Liver (tissue), 3 donors: ENCODE data around the gene RNGTT.

ENCODE experiments used
- GABPA ChIP-seq, 2 donors: IDR thresholded peaks in 1 of 2; conservative IDR thresholded peaks in 1 of 2; 2 replicates each; pipeline ENCODE4 v1.6.1; 2016; ENCODE audit warnings: antibody characterized with exemption in 2 of 2, mild to moderate bottlenecking in 1 of 2, moderate library complexity in 1 of 2
- HNF4G ChIP-seq: IDR thresholded peaks from 2 replicates; pipeline ENCODE4 v1.6.1; 2016; ENCODE audit warnings: antibody characterized with exemption
- JUND ChIP-seq, 2 donors: IDR thresholded peaks; 2 replicates each; pipeline ENCODE4 v1.6.1; 2016; ENCODE audit warnings: antibody characterized with exemption in 2 of 2
- NR2F2 ChIP-seq: IDR thresholded peaks from 2 replicates; pipeline ENCODE4 v1.6.1; 2016; ENCODE audit warnings: antibody characterized with exemption
- RAD21 ChIP-seq, 2 donors: IDR thresholded peaks; 2 replicates each; pipeline ENCODE4 v1.6.1; 2016; ENCODE audit warnings: antibody characterized with exemption in 2 of 2, mild to moderate bottlenecking in 2 of 2
- RXRA ChIP-seq, 2 donors: IDR thresholded peaks; 2 replicates each; pipeline ENCODE4 v1.6.1; 2017 to 2018; ENCODE audit warnings: antibody characterized with exemption in 2 of 2, mild to moderate bottlenecking in 1 of 2
- TF ChIP-seq, protein P1 (sequence below): IDR thresholded peaks from 2 replicates; pipeline ENCODE4 v1.6.1; 2016; ENCODE audit warnings: antibody characterized with exemption
- TF ChIP-seq, protein P2 (sequence below): fragments of 150-350 bp; IDR thresholded peaks from 2 replicates; pipeline ENCODE4 v1.5.1; 2017; ENCODE audit warnings: improper control_type of control experiment, low read depth, low read length; ENCODE audit not compliant: missing input control
- TF ChIP-seq, protein P3 (sequence below): IDR thresholded peaks from 2 replicates; pipeline ENCODE4 v1.6.1; 2016; ENCODE audit warnings: antibody characterized with exemption
- TF ChIP-seq, protein P4 (sequence below): IDR thresholded peaks from 2 replicates; pipeline ENCODE4 v1.6.1; 2016; ENCODE audit warnings: antibody characterized with exemption
- TF ChIP-seq, protein P5 (sequence below): IDR thresholded peaks from 2 replicates; pipeline ENCODE4 v1.6.1; 2016; ENCODE audit warnings: antibody characterized with exemption, mild to moderate bottlenecking
- donor health status: healthy.
- donor health status: healthy.

DNA sequence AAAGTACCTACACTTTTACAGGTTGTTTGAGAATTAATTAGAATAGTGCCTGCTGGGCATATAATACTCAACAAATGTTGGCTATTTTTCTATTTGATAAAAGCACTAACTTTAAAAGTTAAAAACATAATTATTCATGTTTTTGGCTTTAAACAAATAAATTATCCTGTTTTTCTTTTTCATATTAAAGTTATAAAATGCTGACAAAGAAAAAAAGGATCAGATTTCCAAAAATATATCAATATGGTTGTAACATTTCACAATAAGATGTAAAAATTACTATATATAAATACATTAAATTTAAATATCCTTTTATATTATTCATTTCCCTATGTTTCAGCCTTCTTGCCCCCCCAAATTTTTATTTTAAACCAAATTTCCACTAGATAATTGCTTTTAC is 312.0 kb downstream of the RNGTT start:
- TF ChIP-seq RXRA (IDR thresholded peaks at IDR 0.05) (no peak), HNF4G (no peak), NR2F2 (no peak), JUND (IDR thresholded peaks at IDR 0.05) (no peak), RAD21 (IDR thresholded peaks at IDR 0.05) (no peak), GABPA (IDR thresholded peaks at IDR 0.05 in 1 of 2, conservative IDR thresholded peaks at IDR 0.05 in 1 of 2) (no peak)
- TF ChIP-seq, protein P1, sequence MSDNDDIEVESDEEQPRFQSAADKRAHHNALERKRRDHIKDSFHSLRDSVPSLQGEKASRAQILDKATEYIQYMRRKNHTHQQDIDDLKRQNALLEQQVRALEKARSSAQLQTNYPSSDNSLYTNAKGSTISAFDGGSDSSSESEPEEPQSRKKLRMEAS = no peak
- TF ChIP-seq, protein P2, sequence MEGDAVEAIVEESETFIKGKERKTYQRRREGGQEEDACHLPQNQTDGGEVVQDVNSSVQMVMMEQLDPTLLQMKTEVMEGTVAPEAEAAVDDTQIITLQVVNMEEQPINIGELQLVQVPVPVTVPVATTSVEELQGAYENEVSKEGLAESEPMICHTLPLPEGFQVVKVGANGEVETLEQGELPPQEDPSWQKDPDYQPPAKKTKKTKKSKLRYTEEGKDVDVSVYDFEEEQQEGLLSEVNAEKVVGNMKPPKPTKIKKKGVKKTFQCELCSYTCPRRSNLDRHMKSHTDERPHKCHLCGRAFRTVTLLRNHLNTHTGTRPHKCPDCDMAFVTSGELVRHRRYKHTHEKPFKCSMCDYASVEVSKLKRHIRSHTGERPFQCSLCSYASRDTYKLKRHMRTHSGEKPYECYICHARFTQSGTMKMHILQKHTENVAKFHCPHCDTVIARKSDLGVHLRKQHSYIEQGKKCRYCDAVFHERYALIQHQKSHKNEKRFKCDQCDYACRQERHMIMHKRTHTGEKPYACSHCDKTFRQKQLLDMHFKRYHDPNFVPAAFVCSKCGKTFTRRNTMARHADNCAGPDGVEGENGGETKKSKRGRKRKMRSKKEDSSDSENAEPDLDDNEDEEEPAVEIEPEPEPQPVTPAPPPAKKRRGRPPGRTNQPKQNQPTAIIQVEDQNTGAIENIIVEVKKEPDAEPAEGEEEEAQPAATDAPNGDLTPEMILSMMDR = no peak
- TF ChIP-seq, protein P3, sequence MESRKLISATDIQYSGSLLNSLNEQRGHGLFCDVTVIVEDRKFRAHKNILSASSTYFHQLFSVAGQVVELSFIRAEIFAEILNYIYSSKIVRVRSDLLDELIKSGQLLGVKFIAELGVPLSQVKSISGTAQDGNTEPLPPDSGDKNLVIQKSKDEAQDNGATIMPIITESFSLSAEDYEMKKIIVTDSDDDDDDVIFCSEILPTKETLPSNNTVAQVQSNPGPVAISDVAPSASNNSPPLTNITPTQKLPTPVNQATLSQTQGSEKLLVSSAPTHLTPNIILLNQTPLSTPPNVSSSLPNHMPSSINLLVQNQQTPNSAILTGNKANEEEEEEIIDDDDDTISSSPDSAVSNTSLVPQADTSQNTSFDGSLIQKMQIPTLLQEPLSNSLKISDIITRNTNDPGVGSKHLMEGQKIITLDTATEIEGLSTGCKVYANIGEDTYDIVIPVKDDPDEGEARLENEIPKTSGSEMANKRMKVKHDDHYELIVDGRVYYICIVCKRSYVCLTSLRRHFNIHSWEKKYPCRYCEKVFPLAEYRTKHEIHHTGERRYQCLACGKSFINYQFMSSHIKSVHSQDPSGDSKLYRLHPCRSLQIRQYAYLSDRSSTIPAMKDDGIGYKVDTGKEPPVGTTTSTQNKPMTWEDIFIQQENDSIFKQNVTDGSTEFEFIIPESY = no peak
- TF ChIP-seq, protein P4, sequence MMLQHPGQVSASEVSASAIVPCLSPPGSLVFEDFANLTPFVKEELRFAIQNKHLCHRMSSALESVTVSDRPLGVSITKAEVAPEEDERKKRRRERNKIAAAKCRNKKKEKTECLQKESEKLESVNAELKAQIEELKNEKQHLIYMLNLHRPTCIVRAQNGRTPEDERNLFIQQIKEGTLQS = no peak
- TF ChIP-seq, protein P5, sequence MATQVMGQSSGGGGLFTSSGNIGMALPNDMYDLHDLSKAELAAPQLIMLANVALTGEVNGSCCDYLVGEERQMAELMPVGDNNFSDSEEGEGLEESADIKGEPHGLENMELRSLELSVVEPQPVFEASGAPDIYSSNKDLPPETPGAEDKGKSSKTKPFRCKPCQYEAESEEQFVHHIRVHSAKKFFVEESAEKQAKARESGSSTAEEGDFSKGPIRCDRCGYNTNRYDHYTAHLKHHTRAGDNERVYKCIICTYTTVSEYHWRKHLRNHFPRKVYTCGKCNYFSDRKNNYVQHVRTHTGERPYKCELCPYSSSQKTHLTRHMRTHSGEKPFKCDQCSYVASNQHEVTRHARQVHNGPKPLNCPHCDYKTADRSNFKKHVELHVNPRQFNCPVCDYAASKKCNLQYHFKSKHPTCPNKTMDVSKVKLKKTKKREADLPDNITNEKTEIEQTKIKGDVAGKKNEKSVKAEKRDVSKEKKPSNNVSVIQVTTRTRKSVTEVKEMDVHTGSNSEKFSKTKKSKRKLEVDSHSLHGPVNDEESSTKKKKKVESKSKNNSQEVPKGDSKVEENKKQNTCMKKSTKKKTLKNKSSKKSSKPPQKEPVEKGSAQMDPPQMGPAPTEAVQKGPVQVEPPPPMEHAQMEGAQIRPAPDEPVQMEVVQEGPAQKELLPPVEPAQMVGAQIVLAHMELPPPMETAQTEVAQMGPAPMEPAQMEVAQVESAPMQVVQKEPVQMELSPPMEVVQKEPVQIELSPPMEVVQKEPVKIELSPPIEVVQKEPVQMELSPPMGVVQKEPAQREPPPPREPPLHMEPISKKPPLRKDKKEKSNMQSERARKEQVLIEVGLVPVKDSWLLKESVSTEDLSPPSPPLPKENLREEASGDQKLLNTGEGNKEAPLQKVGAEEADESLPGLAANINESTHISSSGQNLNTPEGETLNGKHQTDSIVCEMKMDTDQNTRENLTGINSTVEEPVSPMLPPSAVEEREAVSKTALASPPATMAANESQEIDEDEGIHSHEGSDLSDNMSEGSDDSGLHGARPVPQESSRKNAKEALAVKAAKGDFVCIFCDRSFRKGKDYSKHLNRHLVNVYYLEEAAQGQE = no peak
